ENCODE data around the gene ZYG11A. TPM values are rescaled to one million over a fixed set of nuclear protein-coding genes. Genes with fewer than 3 reads are reported as not detected.
A peak's percentile ranks its signal among the peaks of the same experiment; 100 is the strongest.

Gene ZYG11A
- total and polyA plus RNA-seq, 2 donors from 2014 or later: 0.28 to 0.84 TPM

GRCh38 chr1:52917581-52917980, 75.0 kb downstream of the ZYG11A start:
- no peak for TF ChIP-seq CTCF (IDR thresholded peaks at IDR 0.05; ENCODE audit: borderline replicate concordance, extremely low read depth, insufficient read depth)
- no peak overlapping the region for H3K27ac ChIP-seq (ENCODE audit: low read depth in 2 of 2, low read length in 2 of 2)
- no peaks in the 10 kb centered on the region for H3K9me3 ChIP-seq (ENCODE audit: control insufficient read depth in 2 of 3, insufficient read depth in 1 of 3, low read length in 3 of 3)
- FAIRE-seq: no peak
- no peak overlapping the region for H3K9ac ChIP-seq (ENCODE audit: low read length in 3 of 3)
- intact Hi-C loops (cut with DNase I): no loop called here
- H3K4me3 ChIP-seq (ENCODE audit: low read length in 3 of 3): no peak overlapping the region
- no peaks in the 10 kb centered on the region for H3K27me3 ChIP-seq (ENCODE audit: control insufficient read depth, insufficient read depth, low read length)
- H3K4me1 ChIP-seq (ENCODE audit: control insufficient read depth in 2 of 3, insufficient read depth in 2 of 3, low read depth in 1 of 3, low read length in 3 of 3): no peaks in the 10 kb centered on the region
- peaks cover 0 to 4% (median 0%) of the 10 kb centered on the region in 3 donors for H3K36me3 ChIP-seq (ENCODE audit: control insufficient read depth in 2 of 3, insufficient read depth in 3 of 3, low read length in 3 of 3)
- peak in 1 of 5 donors; percentile 17 for DNase-seq

- no peaks in the 10 kb centered on the region for H3K27me3 ChIP-seq (ENCODE audit: control insufficient read depth, insufficient read depth, low read length)
- TF ChIP-seq CTCF (IDR thresholded peaks at IDR 0.05; ENCODE audit: borderline replicate concordance, extremely low read depth, insufficient read depth): no peak
- H3K9me3 ChIP-seq (ENCODE audit: control insufficient read depth in 2 of 3, insufficient read depth in 1 of 3, low read length in 3 of 3): no peaks in the 10 kb centered on the region
- no peak overlapping the region for H3K4me3 ChIP-seq (ENCODE audit: low read length in 3 of 3)
- H3K4me1 ChIP-seq (ENCODE audit: control insufficient read depth in 2 of 3, insufficient read depth in 2 of 3, low read depth in 1 of 3, low read length in 3 of 3): no peaks in the 10 kb centered on the region
- intact Hi-C loops (cut with DNase I): no loop called here
- H3K36me3 ChIP-seq (ENCODE audit: control insufficient read depth in 2 of 3, insufficient read depth in 3 of 3, low read length in 3 of 3): peaks cover 0 to 4% (median 0%) of the 10 kb centered on the region in 3 donors
- no peak for DNase-seq
- no peak overlapping the region for H3K9ac ChIP-seq (ENCODE audit: low read length in 3 of 3)
- FAIRE-seq: no peak
- H3K27ac ChIP-seq (ENCODE audit: low read depth in 2 of 2, low read length in 2 of 2): no peak overlapping the region
Observed at GRCh38 chr1:52918201-52918600, 75.6 kb downstream of the ZYG11A start.

- DNase-seq (no peak), FAIRE-seq (no peak)
- no peak overlapping the region for H3K9ac ChIP-seq (ENCODE audit: low read length in 3 of 3)
- no peaks in the 10 kb centered on the region for H3K9me3 ChIP-seq (ENCODE audit: control insufficient read depth in 2 of 3, insufficient read depth in 1 of 3, low read length in 3 of 3)
- H3K27ac ChIP-seq (ENCODE audit: low read depth in 2 of 2, low read length in 2 of 2): peak overlapping the region in 1 of 2 donors; percentile 60
- H3K36me3 ChIP-seq (ENCODE audit: control insufficient read depth in 2 of 3, insufficient read depth in 3 of 3, low read length in 3 of 3): no peaks in the 10 kb centered on the region
- no peaks in the 10 kb centered on the region for H3K4me1 ChIP-seq (ENCODE audit: control insufficient read depth in 2 of 3, insufficient read depth in 2 of 3, low read depth in 1 of 3, low read length in 3 of 3)
- intact Hi-C loops (cut with DNase I): no loop called here
- peak overlapping the region in 1 of 3 donors; percentile 4 for H3K4me3 ChIP-seq (ENCODE audit: low read length in 3 of 3)
- H3K27me3 ChIP-seq (ENCODE audit: control insufficient read depth, insufficient read depth, low read length): no peaks in the 10 kb centered on the region
- no peak for TF ChIP-seq CTCF (IDR thresholded peaks at IDR 0.05; ENCODE audit: borderline replicate concordance, extremely low read depth, insufficient read depth)
Observed at GRCh38 chr1:52919051-52919722, 76.6 kb downstream of the ZYG11A start.
